ENCODE results near the gene COX6A2. TPM values are rescaled to one million over a fixed set of nuclear protein-coding genes. Genes with fewer than 3 reads are reported as not detected.

COX6A2 gene
- total RNA-seq, 1 donor: not detected

DNA sequence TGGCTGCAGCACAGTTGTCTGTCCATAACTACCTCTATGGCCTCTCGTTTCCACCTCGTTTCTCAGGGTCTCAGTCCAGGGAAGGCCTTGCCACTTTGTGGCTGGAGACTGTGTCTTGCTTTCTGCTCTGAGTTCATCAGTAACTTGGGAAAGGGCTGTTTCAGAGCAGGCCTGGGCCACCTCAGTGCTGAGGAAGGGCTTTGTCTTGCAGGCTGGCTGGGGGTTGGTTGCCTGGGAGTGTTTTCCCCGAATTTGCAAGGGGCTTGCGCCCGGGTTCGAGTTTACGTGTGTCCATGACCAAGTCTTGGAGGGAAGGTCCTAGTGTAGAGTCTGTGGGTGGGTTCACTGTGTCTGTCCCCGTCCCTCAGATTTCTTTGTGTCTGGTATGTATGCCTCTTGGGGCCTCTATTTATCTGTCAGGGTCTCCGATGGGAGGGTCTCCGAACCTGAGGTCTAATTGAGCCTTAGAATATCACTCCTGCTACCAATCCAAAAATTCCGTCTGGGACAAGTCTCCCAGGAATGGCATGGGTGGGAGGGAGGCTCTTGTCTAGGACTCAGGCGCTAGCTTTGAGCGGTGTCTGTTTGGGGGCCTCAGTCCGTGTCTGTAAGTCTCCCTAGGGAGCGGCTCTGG lies 43.2 kb upstream of the COX6A2 start:
- TF ChIP-seq, protein P1, sequence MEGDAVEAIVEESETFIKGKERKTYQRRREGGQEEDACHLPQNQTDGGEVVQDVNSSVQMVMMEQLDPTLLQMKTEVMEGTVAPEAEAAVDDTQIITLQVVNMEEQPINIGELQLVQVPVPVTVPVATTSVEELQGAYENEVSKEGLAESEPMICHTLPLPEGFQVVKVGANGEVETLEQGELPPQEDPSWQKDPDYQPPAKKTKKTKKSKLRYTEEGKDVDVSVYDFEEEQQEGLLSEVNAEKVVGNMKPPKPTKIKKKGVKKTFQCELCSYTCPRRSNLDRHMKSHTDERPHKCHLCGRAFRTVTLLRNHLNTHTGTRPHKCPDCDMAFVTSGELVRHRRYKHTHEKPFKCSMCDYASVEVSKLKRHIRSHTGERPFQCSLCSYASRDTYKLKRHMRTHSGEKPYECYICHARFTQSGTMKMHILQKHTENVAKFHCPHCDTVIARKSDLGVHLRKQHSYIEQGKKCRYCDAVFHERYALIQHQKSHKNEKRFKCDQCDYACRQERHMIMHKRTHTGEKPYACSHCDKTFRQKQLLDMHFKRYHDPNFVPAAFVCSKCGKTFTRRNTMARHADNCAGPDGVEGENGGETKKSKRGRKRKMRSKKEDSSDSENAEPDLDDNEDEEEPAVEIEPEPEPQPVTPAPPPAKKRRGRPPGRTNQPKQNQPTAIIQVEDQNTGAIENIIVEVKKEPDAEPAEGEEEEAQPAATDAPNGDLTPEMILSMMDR (IDR thresholded peaks at IDR 0.05; ENCODE audit: extremely low read depth, low read depth, low read length): no peak
- H3K4me3 ChIP-seq (ENCODE audit: insufficient read depth, low read length): peak overlapping the region; percentile 84
- H4K20me1 ChIP-seq (ENCODE audit: insufficient read depth, low read length): peaks cover 30% of the 10 kb centered on the region
- no peaks in the 10 kb centered on the region for H3K27me3 ChIP-seq (ENCODE audit: insufficient read depth, low read length)
- peak overlapping the region; percentile 86 for H2AFZ ChIP-seq (ENCODE audit: low read length)
- H3K27ac ChIP-seq (ENCODE audit: low read depth, low read length): peak overlapping the region; percentile 77
- DNase-seq (ENCODE audit: insufficient read length, low spot score, missing footprints): peak; percentile 72
- H3K79me2 ChIP-seq (ENCODE audit: insufficient read depth, low read length): peaks cover 4% of the 10 kb centered on the region
- peak overlapping the region; percentile 89 for H3K4me2 ChIP-seq (ENCODE audit: insufficient read depth, low read length)
- H3K36me3 ChIP-seq (ENCODE audit: insufficient read depth, low read length): peaks cover 36% of the 10 kb centered on the region
- no peaks in the 10 kb centered on the region for H3K9me3 ChIP-seq (ENCODE audit: low read depth, low read length)
- peaks cover 28% of the 10 kb centered on the region for H3K4me1 ChIP-seq (ENCODE audit: insufficient read depth, low read length)

DNA sequence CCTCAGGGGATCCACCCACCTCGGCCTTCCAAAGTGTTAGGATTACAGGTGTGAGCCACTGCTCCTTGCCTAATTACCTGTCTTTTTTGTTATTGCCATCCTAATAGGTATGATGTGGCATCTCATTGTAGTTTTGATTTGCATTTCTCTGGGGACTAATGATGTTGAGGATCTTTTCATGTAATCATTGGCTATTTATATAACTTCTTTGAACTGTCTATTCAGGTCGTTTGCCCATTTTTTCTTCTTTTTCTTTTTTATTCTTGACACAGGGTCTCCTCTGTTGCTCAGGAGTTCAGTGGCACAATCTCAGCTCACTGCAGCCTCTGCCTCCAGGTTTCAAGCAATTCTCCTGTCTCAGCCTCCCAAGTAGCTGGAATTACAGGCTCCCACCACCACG lies 42.5 kb upstream of the COX6A2 start:
- no peaks in the 10 kb centered on the region for H3K9me3 ChIP-seq (ENCODE audit: low read depth, low read length)
- no peak overlapping the region for H3K27ac ChIP-seq (ENCODE audit: low read depth, low read length)
- no peak overlapping the region for H3K4me3 ChIP-seq (ENCODE audit: insufficient read depth, low read length)
- peaks cover 28% of the 10 kb centered on the region for H3K4me1 ChIP-seq (ENCODE audit: insufficient read depth, low read length)
- H3K36me3 ChIP-seq (ENCODE audit: insufficient read depth, low read length): peaks cover 29% of the 10 kb centered on the region
- H4K20me1 ChIP-seq (ENCODE audit: insufficient read depth, low read length): peaks cover 24% of the 10 kb centered on the region
- no peaks in the 10 kb centered on the region for H3K27me3 ChIP-seq (ENCODE audit: insufficient read depth, low read length)
- TF ChIP-seq, protein P1 (IDR thresholded peaks at IDR 0.05; ENCODE audit: extremely low read depth, low read depth, low read length): no peak
- H3K79me2 ChIP-seq (ENCODE audit: insufficient read depth, low read length): peaks cover 2% of the 10 kb centered on the region
- H2AFZ ChIP-seq (ENCODE audit: low read length): no peak overlapping the region
- H3K4me2 ChIP-seq (ENCODE audit: insufficient read depth, low read length): peak overlapping the region; percentile 89
- peak; percentile 62 for DNase-seq (ENCODE audit: insufficient read length, low spot score, missing footprints)

DNA sequence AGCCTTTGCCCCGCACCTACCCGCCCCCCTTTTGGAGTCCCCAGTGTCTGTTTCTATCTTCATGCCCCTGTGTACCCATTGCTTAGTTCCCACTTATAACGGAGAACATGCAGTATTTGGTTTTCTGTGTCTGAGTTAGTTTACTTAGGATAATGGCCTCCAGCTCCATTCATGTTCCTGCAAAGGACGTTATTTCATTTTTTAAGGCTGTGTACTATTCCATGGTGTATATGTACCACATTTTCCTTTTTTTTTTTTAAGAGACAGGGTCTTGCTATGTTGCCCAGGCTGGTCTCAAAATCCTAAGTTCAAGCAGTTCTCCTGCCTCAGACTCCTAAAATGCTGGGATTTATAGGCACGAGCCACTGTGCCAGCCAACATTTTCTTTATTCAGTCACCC lies 39.7 kb upstream of the COX6A2 start:
- Histone ChIP-seq H3K36me3 (ENCODE audit: insufficient read depth, low read length) (peaks cover 16% of the 10 kb centered on the region), H3K27me3 (ENCODE audit: insufficient read depth, low read length) (no peaks in the 10 kb centered on the region), H3K27ac (ENCODE audit: low read depth, low read length) (no peak overlapping the region), H2AFZ (ENCODE audit: low read length) (no peak overlapping the region), H4K20me1 (ENCODE audit: insufficient read depth, low read length) (no peaks in the 10 kb centered on the region), H3K4me3 (ENCODE audit: insufficient read depth, low read length) (no peak overlapping the region), H3K4me1 (ENCODE audit: insufficient read depth, low read length) (peaks cover 12% of the 10 kb centered on the region), H3K4me2 (ENCODE audit: insufficient read depth, low read length) (no peak overlapping the region), H3K79me2 (ENCODE audit: insufficient read depth, low read length) (peaks cover 2% of the 10 kb centered on the region), H3K9me3 (ENCODE audit: low read depth, low read length) (no peaks in the 10 kb centered on the region)
- TF ChIP-seq, protein P1 (IDR thresholded peaks at IDR 0.05; ENCODE audit: extremely low read depth, low read depth, low read length): no peak
- peak; percentile 43 for DNase-seq (ENCODE audit: insufficient read length, low spot score, missing footprints)

DNA sequence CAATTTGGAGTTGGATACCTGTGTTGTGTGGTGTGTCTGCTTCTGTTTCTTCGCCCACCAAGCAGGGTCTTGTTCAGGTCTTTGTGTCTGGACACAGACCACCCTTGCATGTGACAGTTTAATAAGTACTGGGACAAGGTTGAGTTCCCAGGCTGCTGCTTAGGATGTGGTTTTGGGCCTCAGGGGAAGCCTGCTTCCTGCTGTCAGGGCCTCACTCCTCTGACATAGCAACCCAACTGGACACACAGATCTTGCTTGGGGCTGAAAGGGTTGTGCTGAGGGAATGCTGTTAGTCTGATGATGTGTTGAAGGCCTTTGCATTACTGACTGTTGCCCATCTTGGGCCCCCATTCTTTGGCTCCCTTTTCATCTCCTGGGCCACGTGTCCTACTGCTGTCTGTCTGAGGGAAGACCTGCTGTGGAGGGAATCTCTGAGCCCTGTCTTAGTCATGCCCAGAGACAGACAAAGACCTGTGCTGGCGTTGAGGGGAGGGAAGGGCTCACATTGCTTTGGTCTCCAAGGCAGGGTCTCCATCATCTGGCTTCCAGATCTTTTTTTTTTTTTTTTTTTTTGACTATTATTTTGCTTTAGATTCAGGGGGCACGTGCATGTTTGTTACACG lies 39.1 kb upstream of the COX6A2 start:
- no peaks in the 10 kb centered on the region for H3K9me3 ChIP-seq (ENCODE audit: low read depth, low read length)
- no peak overlapping the region for H2AFZ ChIP-seq (ENCODE audit: low read length)
- no peaks in the 10 kb centered on the region for H4K20me1 ChIP-seq (ENCODE audit: insufficient read depth, low read length)
- H3K4me2 ChIP-seq (ENCODE audit: insufficient read depth, low read length): no peak overlapping the region
- peaks cover 8% of the 10 kb centered on the region for H3K4me1 ChIP-seq (ENCODE audit: insufficient read depth, low read length)
- no peaks in the 10 kb centered on the region for H3K79me2 ChIP-seq (ENCODE audit: insufficient read depth, low read length)
- TF ChIP-seq, protein P1 (IDR thresholded peaks at IDR 0.05; ENCODE audit: extremely low read depth, low read depth, low read length): no peak
- H3K36me3 ChIP-seq (ENCODE audit: insufficient read depth, low read length): peaks cover 18% of the 10 kb centered on the region
- H3K4me3 ChIP-seq (ENCODE audit: insufficient read depth, low read length): no peak overlapping the region
- H3K27me3 ChIP-seq (ENCODE audit: insufficient read depth, low read length): no peaks in the 10 kb centered on the region
- peak overlapping the region; percentile 23 for H3K27ac ChIP-seq (ENCODE audit: low read depth, low read length)
- DNase-seq (ENCODE audit: insufficient read length, low spot score, missing footprints): peak; percentile 90

Data from osteoblast (primary cell).